GM12801 (cell line): ENCODE data around the gene IFNA4.
"Not testable (repeated sequence)": the region's sequence is repeated elsewhere in the genome, so short reads cannot be mapped to it uniquely, and the experiment has no call there.

Experiments
- CTCF ChIP-seq: IDR thresholded peaks from one replicate; pipeline ENCODE4 v1.5.1; 2011; ENCODE audit warnings: control low read depth; ENCODE audit not compliant: insufficient read length; ENCODE audit errors: extremely low read depth

Gene IFNA4

GRCh38 chr9:21187487-21187886 is at the start of gene IFNA4:
Gene IFNA4 (minus strand): TSS chr9:21187587. CDS start chr9:21187531, 56 bp downstream.
- TF ChIP-seq CTCF = not testable (repeated sequence)

GRCh38 chr9:21234153-21234687 is 46.8 kb upstream of the IFNA4 start:
- no peak for TF ChIP-seq CTCF

- TF ChIP-seq CTCF = no peak
Measured at GRCh38 chr9:21233258-21233657, 45.9 kb upstream of the IFNA4 start.

GRCh38 chr9:21228122-21228521 is 40.7 kb upstream of the IFNA4 start, which contains the start of gene IFNA17:
Gene IFNA17 (minus strand): TSS chr9:21228222. CDS start chr9:21228173, 49 bp downstream.
- TF ChIP-seq CTCF = no peak

GRCh38 chr9:21217211-21217610 is 29.8 kb upstream of the IFNA4 start, which contains the start of gene IFNA16:
Gene IFNA16 (minus strand): TSS chr9:21217311. CDS start chr9:21217305, 6 bp downstream.
- not testable (repeated sequence) for TF ChIP-seq CTCF

GRCh38 chr9:21210311-21210710 is 22.9 kb upstream of the IFNA4 start:
- TF ChIP-seq CTCF = no peak

GRCh38 chr9:21207043-21207442 is 19.7 kb upstream of the IFNA4 start, which contains the start of gene IFNA10:
Gene IFNA10 (minus strand): TSS chr9:21207143. CDS start chr9:21207097, 46 bp downstream.
- not testable (repeated sequence) for TF ChIP-seq CTCF
